K562 (cell line): ENCODE results near the gene PPM1F. TPM values are rescaled to one million over a fixed set of nuclear protein-coding genes. Genes with fewer than 3 reads are reported as not detected.

Experiments used
- BHLHE40 ChIP-seq: IDR thresholded peaks from 2 replicates; pipeline ENCODE4 v1.6.1; 2011; ENCODE audit warnings: low read length, improper control_type of control experiment
- ETV1 ChIP-seq: fragments of 450-650 bp; conservative IDR thresholded peaks from 2 replicates; pipeline ENCODE4 v1.6.1; 2016; ENCODE audit warnings: missing genetic modification characterization, control low read depth, low read depth, missing compliant biosample characterization
- FOXM1 ChIP-seq, 2 experiments: fragments of 450-650 bp in 1 of 2; sonication (generic) in 1 of 2; formaldehyde crosslinking in 1 of 2; IDR thresholded peaks; 2 replicates each; pipeline versions ENCODE4 v1.6.1 to v1.9.0; 2017 to 2022; ENCODE audit warnings: low read depth in 2 of 2, mild to moderate bottlenecking in 2 of 2, missing genetic modification reagents in 1 of 2, moderate library complexity in 1 of 2
- HMGXB4 ChIP-seq: sonication (generic); formaldehyde crosslinking; IDR thresholded peaks from 2 replicates; pipeline ENCODE4 v1.8.1; 2023; ENCODE audit warnings: mild to moderate bottlenecking, missing genetic modification reagents
- OTX1 ChIP-seq: fragments of 450-650 bp; formaldehyde crosslinking; IDR thresholded peaks from 2 replicates; pipeline ENCODE4 v1.4.0; 2022; ENCODE audit warnings: mild to moderate bottlenecking
- RBM34 ChIP-seq: fragments of 200-400 bp; formaldehyde crosslinking; IDR thresholded peaks from 2 replicates; pipeline ENCODE4 v1.6.1; 2018; ENCODE audit warnings: low read length, borderline replicate concordance; ENCODE audit not compliant: insufficient read depth
- SPI1 ChIP-seq: IDR thresholded peaks from 2 replicates; pipeline ENCODE4 v1.6.1; 2011; ENCODE audit warnings: low read depth, low read length, control low read depth, borderline replicate concordance
- TCFL5 ChIP-seq: fragments of 250-450 bp; sonication (Bioruptor Pico); conservative IDR thresholded peaks from 2 replicates; pipeline ENCODE4 v1.6.1; 2021; ENCODE audit warnings: mild to moderate bottlenecking, moderate library complexity, matching md5 sums
- ZKSCAN1 ChIP-seq: fragments of 150-350 bp; IDR thresholded peaks from 2 replicates; pipeline ENCODE4 v1.6.1; 2016; ENCODE audit warnings: low read depth, low read length
- polyA plus RNA-seq, 8 experiments: library from polyadenylated mRNA; depleted of rRNA in 4 of 8; stranded (reverse) in 5 of 8; unstranded in 3 of 8; fragments of >200 nt; fragmentation: Nextera tagmentation in 2 of 8; fragmentation: Illumina TruSeq in 1 of 8; extraction: Ambion mirVana in 2 of 8; extraction: Trizol in 1 of 8; gene quantifications; 2 replicates each; pipeline versions ENCODE4 v1.2.1 to v1.2.3, GENCODE V29; 2011 to 2014; ENCODE audit warnings: inconsistent platforms in 1 of 8, missing spikeins in 1 of 8
- total RNA-seq, 7 experiments: library from RNA; depleted of rRNA in 6 of 7; stranded (reverse); fragments of >200 nt in 6 of 7; fragmentation: Illumina TruSeq in 2 of 7; extraction: Trizol in 2 of 7; gene quantifications; 2 replicates each; pipeline versions ENCODE4 v1.2.1 to v1.2.3, GENCODE V29; 2011 to 2021; ENCODE audit warnings: low replicate concordance in 1 of 7
- TF ChIP-seq, protein P1 (sequence below), 2 experiments: IDR thresholded peaks; 2 replicates each; pipeline ENCODE4 v1.6.1; 2011; ENCODE audit warnings: borderline replicate concordance in 1 of 2, control low read depth in 1 of 2, low read depth in 1 of 2, low read length in 1 of 2, mild to moderate bottlenecking in 1 of 2, mixed read lengths in 1 of 2, moderate library complexity in 1 of 2; ENCODE audit not compliant: insufficient read depth in 1 of 2, insufficient read length in 1 of 2, poor library complexity in 1 of 2, severe bottlenecking in 1 of 2; ENCODE audit errors: extremely low read depth in 1 of 2
- TF ChIP-seq, protein P2 (sequence below), 3 experiments: IDR thresholded peaks in 2 of 3; conservative IDR thresholded peaks in 1 of 3; 2 replicates each; pipeline ENCODE4 v1.5.1; 2011 to 2012; ENCODE audit warnings: low read length in 3 of 3, mild to moderate bottlenecking in 3 of 3, control low read depth in 2 of 3, improper control_type of control experiment in 1 of 3, inconsistent platforms in 1 of 3, low read depth in 1 of 3, mixed read lengths in 1 of 3, moderate library complexity in 1 of 3; ENCODE audit not compliant: insufficient read depth in 2 of 3

The PPM1F gene
- total and polyA plus RNA-seq, 9 of the 15 experiments (the other 6 are each of a cell fraction or from before 2014, with no cell fraction given): 2.1 to 159 (median 64.0) TPM

DNA sequence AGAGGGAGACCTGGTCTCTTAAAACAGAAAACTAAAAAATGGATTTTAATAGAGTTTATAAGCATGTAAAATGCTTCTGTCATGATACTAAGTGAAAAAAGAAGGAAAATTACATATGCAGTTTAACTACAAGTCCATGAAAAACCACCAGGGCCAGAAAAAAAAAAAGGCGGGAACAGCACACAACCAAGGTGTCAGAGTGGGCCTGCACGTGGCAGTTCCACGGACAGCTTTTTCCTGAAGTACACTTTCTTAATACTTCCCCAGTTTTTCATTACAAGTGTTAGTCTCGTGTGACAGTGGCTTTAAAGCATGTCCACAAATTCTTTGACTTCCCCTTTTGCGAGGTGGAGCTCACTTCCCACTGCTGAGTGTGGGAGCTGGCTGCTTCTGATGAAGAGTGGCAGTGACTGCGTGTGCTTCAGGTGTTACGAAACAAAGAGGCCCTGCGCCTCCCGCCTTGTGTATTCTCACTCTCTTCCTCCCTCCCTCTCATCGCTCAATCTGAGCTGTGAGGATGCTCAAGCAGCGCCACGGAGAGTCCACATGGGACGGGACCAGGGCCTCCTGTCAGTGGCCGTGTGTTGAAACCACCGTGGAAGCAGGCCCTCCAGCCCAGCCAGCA lies 16.4 kb downstream of the PPM1F start (continued):
- no peak for TF ChIP-seq RBM34
- TF ChIP-seq BHLHE40: peak; percentile 84
- TF ChIP-seq TCFL5: no peak
- TF ChIP-seq, protein P1, sequence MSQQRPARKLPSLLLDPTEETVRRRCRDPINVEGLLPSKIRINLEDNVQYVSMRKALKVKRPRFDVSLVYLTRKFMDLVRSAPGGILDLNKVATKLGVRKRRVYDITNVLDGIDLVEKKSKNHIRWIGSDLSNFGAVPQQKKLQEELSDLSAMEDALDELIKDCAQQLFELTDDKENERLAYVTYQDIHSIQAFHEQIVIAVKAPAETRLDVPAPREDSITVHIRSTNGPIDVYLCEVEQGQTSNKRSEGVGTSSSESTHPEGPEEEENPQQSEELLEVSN (IDR thresholded peaks at IDR 0.05; ENCODE audit: borderline replicate concordance in 1 of 2, extremely low read depth in 1 of 2, insufficient read depth in 1 of 2, insufficient read length in 1 of 2, low read depth in 1 of 2, low read length in 1 of 2, poor library complexity in 1 of 2, severe bottlenecking in 1 of 2): peak in 1 of 2 experiments; percentile 99
- TF ChIP-seq ETV1 (tag): no peak
- no peak for TF ChIP-seq FOXM1 (IDR thresholded peaks at IDR 0.05; ENCODE audit: low read depth)
- TF ChIP-seq FOXM1 (CRISPR knock-in tag; IDR thresholded peaks at IDR 0.05; ENCODE audit: low read depth): no peak
- TF ChIP-seq OTX1 (CRISPR knock-in tag): no peak
- TF ChIP-seq SPI1: peak; percentile 99
- TF ChIP-seq, protein P2, sequence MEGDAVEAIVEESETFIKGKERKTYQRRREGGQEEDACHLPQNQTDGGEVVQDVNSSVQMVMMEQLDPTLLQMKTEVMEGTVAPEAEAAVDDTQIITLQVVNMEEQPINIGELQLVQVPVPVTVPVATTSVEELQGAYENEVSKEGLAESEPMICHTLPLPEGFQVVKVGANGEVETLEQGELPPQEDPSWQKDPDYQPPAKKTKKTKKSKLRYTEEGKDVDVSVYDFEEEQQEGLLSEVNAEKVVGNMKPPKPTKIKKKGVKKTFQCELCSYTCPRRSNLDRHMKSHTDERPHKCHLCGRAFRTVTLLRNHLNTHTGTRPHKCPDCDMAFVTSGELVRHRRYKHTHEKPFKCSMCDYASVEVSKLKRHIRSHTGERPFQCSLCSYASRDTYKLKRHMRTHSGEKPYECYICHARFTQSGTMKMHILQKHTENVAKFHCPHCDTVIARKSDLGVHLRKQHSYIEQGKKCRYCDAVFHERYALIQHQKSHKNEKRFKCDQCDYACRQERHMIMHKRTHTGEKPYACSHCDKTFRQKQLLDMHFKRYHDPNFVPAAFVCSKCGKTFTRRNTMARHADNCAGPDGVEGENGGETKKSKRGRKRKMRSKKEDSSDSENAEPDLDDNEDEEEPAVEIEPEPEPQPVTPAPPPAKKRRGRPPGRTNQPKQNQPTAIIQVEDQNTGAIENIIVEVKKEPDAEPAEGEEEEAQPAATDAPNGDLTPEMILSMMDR (IDR thresholded peaks at IDR 0.05 in 2 of 3, conservative IDR thresholded peaks at IDR 0.05 in 1 of 3; ENCODE audit: insufficient read depth in 2 of 3, low read depth in 1 of 3, low read length in 3 of 3): 0 out of 6 replicates have a peak, but pooled peaks of 1 of the 3 experiments have one; percentile 5
- no peak for TF ChIP-seq ZKSCAN1
- TF ChIP-seq HMGXB4 (CRISPR knock-in tag): peak; percentile 15; the same call in 1 of the 2 replicates
